LNCAP (cell line): ENCODE measurements around the gene LGALS9.

ENCODE experiments used
- TF ChIP-seq, protein P1 (sequence below): fragments of 450-650 bp; IDR thresholded peaks from 2 replicates; pipeline ENCODE4 v1.5.1; 2017; ENCODE audit warnings: mild to moderate bottlenecking

Gene LGALS9

DNA sequence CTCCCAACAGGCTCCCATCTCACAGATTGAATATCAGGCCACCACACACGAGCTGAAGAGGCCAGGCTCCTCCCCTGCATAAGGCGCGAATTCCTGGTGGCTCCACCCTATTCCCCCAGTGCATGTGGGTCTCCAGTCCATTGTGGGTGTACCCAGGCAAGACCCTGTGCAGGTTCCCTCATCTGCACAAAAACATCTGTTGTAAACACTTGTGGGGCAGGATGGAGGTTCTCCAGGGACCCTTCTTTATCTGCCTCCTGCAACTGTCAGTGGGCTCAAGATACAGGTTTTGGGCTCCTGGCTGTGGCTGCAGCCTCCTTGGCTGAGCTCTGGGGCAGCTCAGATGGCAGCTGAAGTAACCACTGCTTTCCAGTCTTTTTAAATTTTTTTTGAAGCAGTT lies 17.6 kb upstream of the LGALS9 start:
- TF ChIP-seq, protein P1, sequence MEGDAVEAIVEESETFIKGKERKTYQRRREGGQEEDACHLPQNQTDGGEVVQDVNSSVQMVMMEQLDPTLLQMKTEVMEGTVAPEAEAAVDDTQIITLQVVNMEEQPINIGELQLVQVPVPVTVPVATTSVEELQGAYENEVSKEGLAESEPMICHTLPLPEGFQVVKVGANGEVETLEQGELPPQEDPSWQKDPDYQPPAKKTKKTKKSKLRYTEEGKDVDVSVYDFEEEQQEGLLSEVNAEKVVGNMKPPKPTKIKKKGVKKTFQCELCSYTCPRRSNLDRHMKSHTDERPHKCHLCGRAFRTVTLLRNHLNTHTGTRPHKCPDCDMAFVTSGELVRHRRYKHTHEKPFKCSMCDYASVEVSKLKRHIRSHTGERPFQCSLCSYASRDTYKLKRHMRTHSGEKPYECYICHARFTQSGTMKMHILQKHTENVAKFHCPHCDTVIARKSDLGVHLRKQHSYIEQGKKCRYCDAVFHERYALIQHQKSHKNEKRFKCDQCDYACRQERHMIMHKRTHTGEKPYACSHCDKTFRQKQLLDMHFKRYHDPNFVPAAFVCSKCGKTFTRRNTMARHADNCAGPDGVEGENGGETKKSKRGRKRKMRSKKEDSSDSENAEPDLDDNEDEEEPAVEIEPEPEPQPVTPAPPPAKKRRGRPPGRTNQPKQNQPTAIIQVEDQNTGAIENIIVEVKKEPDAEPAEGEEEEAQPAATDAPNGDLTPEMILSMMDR, result no peak

DNA sequence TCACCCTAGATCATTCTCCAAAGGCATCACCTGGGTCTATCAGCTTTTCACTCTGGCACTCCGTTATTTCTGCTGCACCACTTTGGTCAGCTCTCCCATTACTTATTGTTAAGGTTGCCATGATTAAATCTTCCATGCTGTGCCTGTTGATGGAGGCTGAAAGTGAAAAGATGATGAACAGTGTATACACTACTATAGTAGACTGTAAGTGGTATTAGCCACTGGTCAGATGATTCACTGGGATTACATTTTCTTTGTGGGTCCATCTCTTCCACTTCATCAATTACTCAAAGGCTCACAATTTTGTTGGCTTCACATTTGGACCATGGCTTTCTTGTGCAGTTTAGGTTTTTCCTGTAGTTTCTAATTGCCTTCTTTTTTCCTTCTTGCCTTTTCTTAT lies 15.9 kb upstream of the LGALS9 start:
- TF ChIP-seq, protein P1, result no peak

DNA sequence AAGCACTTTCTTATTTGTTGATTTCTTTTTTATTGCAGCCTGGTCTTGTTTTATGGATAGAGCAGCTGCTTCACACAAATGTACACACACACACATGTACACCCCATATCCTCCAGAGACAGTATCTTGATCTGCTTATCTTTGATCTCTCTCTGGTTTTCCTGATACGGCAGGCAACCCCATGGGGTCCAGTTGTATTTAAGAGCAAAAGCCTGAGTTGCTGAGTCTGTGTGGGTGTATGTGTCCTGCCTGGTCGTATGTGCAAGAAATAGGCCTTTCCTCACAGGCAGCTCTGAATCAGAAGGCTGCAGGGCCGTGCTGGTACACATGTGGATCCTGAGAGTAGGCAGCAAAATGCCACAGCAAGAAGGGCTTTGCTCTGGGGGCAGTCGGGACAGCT lies 14.6 kb upstream of the LGALS9 start:
- TF ChIP-seq, protein P1, result no peak

DNA sequence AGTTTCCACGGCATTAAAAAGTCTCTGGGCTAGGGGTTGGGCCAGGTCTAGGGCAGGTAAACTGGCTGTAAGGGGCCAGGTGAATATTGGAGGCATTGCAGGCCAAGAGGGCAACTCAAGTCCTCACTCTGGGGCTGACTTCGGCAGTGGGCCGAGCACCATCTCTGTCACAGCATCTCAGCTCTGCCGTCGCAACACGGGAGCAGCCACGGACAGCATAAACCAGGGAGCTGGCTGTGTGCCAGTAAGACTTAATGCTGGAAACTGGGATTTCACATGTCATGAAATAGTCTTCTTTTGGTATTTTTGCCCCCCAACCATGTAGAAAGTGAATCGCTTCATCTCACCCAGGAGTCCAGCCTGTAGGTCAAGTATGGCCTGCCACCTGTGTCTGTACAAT lies 12.6 kb upstream of the LGALS9 start:
- TF ChIP-seq, protein P1, result no peak

DNA sequence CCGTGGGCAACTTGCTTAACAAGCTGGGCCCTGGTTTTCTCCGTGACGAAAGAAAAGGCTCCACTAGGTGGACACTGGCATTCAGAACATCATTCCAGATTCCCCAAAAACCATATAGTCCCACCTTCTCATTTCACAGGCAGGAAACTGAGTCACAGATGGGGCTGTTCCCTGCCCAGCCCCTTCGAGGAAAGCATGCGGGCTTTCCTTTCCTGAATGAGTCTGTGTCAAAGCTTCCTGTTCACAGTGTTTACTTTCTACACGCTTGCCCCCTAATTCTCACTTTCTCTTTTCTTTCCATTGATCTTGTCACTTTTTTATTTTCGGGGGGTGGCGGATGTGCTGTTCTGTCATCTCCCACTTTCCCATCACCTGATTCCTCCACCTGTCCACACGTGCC lies 10.3 kb upstream of the LGALS9 start:
- TF ChIP-seq, protein P1, result no peak

DNA sequence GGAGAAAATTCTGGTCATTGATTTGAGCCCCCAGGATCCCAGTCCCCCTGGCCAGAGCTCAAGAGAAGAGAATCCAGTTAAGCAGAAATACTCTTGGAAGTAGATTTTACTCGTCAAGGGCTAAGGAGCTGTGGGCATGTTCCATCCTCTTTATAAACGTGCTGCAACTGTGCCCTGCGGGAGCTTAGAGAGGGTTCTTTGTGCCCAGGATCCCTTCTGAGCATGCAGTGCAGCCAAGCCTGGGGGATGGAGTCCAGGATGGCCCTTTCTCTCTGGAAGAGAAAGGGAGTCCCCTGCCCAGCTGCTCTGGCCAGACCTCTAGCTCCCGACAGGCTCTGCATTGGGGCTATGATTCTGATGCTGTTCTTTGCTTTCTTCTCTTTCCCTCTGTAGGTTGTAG lies 9.5 kb upstream of the LGALS9 start:
- TF ChIP-seq, protein P1, result no peak

DNA sequence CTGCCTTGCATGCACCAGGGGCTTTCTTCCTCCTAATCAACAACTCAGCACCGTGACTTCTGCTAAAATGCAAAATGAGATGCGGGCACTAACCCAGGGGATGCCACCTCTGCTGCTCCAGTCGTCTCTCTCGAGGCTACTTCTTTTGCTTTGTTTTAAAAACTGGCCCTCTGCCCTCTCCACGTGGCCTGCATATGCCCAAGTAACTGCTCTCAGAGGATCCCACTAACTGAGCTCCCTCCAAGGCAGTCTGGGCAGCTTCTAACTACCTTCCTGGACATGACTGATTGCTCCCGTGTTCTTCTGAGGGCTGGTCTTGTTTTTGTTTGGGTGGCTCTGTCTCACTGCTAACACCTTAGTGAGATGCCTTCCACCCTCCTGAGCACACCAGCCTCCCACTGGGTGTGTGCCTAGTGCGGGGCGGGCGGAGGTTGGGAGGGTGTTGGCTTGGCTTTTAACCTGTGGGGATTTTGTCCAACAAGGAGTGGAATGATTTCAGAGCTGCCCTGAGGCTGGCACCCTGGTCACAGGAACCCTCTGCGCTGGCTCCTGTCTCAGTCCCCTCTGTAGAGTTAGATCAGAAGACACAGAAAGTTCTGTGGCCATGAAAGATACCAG lies 8.9 kb upstream of the LGALS9 start:
- TF ChIP-seq, protein P1, result no peak

DNA sequence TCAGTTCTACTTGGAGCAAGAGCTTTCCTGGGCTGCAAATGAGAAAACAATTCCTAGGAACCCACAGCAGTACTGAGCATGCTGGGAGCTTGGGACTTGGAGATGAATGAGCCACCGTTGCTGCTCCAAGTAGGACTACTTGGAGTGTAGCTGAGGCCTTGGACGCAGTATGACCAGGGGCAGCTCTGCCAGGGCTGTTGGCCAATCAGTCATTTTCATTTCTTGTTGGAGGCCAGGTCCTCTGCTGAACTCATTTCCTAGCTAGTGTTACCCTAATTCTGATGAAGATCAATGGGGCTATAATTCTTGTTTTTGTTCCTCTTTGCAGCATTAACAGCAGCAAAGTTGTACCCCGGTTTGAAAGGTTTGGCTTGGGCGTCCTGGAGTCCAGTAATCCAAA lies 8.0 kb upstream of the LGALS9 start:
- TF ChIP-seq, protein P1, result no peak
